Measurements from ENCODE around the gene CHURC1.

The CHURC1 gene

DNA sequence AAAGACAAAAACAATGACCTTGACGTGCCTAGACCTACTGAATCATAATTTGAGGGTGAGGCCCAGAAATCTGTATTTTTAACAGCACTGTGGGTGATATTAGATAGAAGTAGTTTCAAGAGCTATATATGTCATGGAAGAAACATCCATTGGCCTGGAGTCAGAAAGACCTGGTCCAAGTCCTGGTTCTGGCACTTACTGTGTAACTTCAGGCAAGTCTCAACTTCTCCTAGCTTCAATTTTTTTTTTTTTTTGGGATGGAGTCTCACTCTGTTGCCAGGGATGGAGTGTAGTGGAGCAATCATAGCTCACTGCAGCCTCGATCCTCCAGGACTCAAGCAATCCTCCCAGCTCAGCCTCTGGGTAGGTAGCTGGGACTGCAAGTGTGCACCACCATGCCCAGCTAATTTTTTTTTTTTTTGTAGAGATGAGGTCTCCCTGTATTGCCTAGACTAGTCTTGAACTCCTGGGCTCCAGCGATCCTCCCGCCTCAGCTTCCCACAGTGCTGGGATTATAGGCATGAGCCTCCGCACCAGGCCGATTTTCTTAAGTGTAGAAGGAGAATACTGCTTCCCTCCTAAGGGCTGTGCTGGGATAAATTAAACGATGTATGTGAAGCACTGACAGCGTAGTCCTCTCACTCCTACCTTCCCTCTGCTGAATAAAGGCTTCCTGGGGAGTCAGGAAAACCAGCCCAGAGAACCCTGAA lies 42.6 kb downstream of the CHURC1 start:
- no peak for DNase-seq (ENCODE audit: low spot score)

GRCh38 chr14:64958201-64958600 lies 43.9 kb downstream of the CHURC1 start:
- no peak for DNase-seq (ENCODE audit: low spot score)

DNA sequence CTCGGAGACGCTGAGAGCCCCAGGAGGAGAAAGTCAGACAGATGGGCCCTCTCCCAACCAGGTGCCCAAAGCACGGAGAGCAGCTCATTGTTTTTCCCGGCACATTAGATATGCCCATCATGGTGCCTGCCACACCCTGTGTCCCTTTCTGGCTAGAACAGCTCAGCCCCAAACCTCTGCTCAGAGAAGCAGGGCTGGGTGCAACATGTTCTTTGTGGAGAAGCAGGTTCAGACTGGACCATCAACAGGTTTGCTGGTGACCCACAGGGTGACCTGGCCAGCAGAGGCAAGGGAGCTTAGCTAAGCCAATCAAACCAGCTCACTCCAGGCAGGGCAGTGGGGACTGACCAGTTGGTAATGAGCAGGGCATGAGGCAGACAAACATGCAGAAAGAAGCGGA lies 44.5 kb downstream of the CHURC1 start:
- no peak for DNase-seq (ENCODE audit: low spot score)

GRCh38 chr14:64960762-64961276 lies 46.6 kb downstream of the CHURC1 start:
- DNase-seq (ENCODE audit: low spot score), result no peak

GRCh38 chr14:64963611-64964010 lies 49.4 kb downstream of the CHURC1 start:
- DNase-seq (ENCODE audit: low spot score), result no peak

GRCh38 chr14:64965356-64966000 lies 51.2 kb downstream of the CHURC1 start:
- DNase-seq (ENCODE audit: low spot score), result no peak

DNA sequence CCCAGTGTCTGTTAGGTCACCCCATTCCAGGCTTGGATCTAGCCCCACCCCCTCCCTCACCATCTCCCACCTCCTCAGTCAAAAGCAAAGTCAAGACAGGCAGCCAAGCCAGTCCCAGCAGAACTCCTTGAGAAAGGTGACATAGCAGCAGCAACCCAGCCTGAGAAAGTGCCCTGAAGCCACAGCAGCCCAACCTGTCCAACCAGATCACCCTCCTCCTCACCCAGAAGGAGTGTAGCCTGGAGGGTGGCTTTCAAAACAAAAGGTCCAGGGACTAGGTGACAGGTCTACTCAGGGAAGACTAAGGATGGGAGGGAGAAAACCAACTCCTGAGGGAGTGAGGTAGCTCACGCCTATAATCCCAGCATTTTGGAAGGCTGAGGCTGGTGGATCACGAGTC lies 52.7 kb downstream of the CHURC1 start:
- DNase-seq (ENCODE audit: low spot score), result no peak

DNA sequence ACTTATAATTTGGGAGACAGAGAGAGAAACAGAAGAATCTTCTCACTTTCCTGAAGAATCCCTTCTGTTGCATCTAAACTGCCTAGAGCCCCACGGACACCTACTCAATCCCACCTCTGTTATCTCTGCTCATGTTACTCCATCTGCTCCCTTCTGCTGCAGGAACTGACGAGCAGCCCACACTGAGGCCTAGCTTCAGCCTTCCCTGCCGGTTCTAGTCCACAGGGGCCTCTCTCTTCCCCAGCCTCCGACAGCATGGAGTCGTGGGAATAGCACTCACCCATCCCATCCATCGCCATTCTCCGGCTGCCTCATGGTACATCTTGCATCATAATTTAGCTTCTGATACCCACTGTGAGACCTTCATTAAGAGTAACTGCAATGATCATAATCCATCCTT lies 53.9 kb downstream of the CHURC1 start:
- DNase-seq (ENCODE audit: low spot score), result no peak

- DNase-seq (ENCODE audit: low spot score), result no peak
Observed at GRCh38 chr14:64968651-64969050, 54.4 kb downstream of the CHURC1 start.

DNA sequence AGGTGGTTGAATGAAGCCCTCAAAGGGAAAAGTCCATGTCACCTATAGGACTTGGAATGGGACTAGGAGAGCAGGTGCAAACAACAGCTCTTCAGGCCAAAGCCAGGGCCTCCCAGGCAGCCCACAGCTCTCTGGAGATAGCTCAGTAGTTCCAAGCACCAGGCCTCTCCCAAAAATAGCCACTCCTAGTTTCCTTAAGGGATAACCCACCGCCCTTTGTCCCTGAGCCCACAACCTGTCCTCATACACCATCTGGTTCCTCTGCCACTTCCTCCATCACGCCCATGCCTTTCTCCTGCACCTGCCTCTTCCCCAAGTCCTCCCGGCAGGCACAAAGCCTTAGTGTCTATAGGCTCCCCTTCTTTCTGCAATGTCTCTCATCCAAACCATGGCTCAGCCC lies 55.8 kb downstream of the CHURC1 start:
- DNase-seq (ENCODE audit: low spot score), result no peak

GRCh38 chr14:64970776-64971477 lies 56.7 kb downstream of the CHURC1 start:
- no peak for DNase-seq (ENCODE audit: low spot score)

DNA sequence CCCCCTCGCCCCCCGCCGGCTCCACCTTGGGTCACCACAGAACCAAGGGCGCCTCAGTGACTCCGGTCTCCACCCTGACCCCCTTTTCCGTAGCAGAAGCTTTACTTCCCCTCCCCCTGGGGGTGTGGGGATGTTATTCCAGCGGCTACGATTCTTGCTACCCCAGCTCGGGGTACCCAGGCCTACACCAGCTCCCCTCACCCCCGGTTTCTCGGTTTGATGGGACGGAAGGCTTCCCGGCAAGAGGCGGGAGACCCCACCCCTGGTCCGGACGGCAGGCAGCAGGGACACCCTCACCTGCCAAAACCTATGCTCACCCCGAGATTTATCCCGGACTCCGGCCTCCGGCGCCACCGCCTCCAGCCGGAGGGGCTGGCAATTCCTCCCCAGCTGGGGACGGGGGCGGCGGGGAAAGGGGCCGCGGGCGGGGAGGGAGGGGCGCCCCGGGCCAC lies 57.3 kb downstream of the CHURC1 start:
- DNase-seq (ENCODE audit: low spot score), result no peak

DNA sequence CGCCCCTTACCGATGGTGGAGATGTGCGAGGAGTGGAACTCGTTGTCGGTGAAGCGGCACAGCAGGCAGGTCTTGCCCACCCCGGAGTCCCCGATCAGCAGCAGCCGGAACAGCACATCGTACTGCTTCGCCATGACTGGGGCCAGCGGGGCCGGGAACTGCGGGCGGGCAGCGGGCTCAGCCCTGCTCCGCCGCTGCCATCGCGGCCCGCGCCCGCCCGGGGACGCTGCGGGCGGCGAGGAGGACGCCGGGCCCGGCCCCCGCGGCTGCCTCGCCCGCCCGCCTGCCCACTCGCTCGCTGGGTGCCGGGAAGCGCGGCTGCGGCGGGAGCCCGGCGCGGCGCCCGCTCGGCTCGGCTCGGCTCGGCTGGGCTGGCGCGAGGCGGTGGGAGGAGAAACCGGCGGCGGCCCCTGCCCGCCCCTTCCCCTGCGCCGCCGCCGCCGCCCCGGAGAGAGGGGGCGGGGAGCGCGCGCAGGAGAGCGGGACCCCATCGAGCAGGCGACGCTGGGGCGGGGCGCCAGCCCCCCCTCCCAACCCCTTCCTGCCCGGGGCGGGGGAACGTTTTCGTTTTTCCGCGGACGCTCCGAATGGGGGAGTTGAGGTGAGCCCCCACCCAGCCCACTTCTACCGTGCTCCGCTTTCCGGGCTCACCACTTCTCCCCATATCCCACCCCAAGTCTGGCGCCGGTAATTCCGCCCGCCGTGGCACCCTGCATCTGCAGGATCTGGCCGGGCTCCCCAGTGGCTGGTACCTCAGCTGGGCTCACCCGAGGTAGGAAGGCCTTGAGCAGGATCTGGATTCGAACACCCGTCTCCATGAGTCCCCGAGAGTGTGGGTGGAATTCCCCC lies 57.9 kb downstream of the CHURC1 start, which contains the start of gene RAB15:
Gene RAB15 (minus strand): TSS at position 394 of the 849 bp plus-strand sequence. CDS start 260 bp downstream, at position 134.
- no peak for DNase-seq (ENCODE audit: low spot score)

DNA sequence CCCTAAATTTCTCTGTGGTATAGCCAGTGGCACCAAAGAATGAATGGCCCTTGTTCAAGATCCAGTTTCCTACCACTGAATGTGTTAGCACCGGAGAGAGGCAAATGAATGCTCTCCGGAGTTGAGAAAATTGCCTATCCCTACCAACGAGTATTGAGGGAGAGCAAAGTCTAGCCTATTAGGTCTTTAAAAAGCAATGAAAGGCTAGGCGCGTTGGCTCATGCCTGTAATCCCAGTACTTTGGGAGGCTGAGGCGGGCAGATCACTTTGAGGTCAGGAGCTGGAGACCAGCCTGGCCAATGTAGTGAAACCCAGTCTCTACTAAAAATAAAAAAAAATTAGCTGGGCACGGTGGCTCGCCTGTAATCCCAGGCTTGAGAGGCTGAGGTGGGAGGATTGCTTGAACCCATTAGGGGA lies 58.8 kb downstream of the CHURC1 start:
- DNase-seq (ENCODE audit: low spot score), result no peak

DNA sequence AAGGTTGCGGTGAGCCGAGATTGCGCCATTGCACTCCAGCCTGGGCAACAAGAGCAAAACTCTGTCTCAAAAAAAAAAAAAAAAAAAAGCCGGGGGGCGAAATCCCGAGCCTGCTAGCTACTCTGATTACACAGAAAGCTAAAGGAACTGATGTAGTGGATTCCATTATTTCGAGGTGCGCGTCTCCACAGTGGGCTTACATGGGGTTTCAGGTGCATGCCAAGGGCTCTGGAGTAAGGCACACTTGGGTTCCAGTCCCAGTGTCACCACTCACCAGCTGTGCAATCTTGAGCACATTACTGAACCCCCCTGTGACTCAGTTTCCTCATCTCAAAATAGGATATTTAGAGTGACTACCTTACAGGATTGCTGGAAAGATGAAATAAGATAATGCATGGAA lies 59.6 kb downstream of the CHURC1 start:
- no peak for DNase-seq (ENCODE audit: low spot score)

DNA sequence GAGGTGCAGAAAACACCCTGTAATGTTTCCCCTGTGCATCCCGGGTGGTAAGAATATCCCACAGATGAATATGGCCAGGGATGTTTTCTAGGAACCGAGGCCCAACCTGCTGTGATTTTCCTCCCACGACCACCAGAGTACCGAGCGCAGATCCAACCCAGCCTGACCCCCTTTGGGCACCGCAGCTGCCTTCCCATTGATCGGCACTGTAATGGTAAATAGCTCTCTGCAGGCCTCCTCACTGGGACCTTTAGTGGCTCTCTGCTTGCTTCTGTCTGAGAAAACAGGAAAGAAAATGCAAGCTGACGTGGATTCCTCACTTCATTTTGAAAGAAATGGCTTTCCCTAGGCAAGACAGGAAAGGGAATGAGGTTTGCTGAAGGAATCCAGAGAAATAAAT lies 60.3 kb downstream of the CHURC1 start:
- no peak for DNase-seq (ENCODE audit: low spot score)

DNA sequence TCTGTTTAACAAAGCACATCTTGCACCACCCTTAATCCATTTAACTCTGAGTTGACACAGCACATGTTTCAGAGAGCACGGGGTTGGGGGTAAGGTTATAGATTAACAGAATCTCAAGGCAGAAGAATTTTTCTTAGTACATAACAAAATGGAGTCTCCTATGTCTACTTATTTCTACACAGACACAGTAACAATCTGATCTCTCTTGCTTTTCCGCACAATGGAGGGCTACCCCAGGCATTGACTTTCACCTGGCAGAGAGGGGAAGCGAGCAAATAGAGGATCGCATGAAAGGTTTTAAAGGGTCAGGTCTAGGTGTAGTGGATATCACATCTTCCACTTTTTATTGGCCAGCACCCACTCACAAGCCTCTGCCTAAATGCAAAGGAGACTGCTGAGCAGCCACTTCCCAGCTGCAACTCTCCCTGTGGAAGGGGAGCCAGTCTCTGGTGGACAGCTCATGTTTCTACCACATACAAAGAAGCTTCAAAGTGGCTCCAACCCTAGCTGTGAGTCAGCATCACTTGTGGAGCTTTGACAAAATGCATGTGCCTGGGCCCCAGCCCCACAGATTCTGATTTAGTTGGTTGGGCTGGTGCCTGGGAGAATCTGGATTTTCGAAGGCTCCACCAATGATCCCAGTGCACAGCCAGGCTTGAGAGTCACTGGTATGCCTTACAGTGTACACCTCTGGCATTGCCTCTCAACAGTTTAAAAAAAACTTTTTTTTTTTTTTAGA lies 65.2 kb downstream of the CHURC1 start:
- no peak for DNase-seq (ENCODE audit: low spot score)

DNA sequence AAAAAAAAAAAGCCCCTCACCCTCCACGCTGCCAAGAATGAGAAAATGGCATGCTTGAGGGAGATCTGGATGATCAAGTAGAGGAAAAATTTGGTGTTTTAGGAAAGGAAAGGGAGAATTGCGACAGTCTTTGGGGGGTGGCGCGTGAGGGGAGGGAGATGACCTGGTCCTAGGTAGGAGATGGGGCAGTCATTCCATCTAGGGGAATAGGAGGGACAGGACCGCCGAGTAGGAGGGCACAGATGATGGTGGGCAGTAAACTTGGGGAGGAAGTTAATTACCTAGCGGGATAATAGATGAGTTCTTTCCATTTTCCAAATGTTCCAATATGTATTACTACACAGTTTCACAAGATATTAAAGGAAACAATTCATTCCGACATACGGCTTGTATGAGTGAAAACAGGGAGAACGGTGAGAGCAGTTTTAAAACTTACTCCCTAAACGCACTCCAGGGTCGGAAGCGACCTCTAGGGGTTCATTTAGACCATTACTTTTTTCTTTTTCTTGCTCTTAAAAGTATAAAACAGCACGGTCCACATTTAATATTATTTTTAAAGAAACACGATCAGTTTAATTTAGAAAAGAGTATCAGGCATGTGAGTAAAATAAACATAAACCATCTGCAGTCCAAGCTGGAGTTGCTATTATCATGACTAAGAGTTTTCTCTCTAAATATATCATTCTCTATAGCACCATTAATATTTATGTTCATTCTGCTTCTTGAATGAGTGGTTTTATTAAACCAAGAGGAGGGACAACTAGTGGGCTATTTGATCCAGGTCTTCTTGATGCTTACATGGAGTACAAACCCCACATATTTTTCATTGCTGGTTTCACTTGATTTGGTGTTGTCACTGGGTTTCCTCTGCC lies 69.4 kb downstream of the CHURC1 start:
- DNase-seq (ENCODE audit: low spot score), result peak; percentile 65
